HG03025 (cell line): Measurements from ENCODE around the gene CDC14A.
"Not testable (repeated sequence)": the region's sequence is repeated elsewhere in the genome, so short reads cannot be mapped to it uniquely, and the experiment has no call there.

ENCODE experiments used
- ATAC-seq: cut with Tn5 transposase; IDR thresholded peaks from one replicate; pipeline ENCODE4 v1.9.1; 2021; ENCODE audit warnings: mild to moderate bottlenecking, moderate library complexity; ENCODE audit not compliant: unreplicated experiment, low FRiP score

The CDC14A gene

DNA sequence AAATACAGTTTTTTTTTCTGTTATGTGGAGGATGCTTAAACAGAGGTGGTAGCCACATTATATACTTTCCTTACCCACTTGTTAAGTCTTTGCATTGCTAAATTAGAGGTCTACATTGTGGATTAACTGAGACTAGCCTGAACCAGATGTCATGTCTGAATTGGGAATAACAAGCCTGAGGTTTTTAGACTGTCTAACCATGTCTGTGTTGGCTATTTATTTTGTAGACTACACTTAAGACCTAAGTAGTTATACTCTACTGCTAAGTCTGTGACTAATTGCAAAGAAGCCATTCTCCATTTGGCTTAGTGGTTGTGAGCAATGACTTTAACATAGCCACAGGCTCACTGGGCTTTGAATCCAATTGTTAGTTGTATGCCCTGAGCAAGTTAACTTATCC, 45.4 kb downstream of the CDC14A start:
- no peak for ATAC-seq

DNA sequence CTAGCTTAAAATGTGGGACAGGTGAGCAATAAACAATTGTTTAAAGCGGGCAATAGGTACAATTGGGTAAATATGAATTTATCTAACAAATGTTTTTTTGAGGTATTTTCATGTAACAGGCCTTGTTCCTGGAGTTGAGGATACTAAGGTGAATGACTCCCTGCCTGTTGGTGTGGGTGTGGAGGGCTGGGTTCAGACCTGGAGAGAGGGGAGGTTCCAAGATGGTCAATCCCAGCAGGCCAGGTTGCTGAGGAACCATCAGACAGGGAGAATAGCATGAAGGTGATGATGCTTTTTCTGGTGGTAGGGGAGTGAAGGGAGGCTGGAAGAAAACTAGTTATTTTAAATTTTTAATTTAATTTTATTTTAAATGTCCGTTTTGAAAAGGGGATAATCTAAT, 46.3 kb downstream of the CDC14A start:
- ATAC-seq = no peak

DNA sequence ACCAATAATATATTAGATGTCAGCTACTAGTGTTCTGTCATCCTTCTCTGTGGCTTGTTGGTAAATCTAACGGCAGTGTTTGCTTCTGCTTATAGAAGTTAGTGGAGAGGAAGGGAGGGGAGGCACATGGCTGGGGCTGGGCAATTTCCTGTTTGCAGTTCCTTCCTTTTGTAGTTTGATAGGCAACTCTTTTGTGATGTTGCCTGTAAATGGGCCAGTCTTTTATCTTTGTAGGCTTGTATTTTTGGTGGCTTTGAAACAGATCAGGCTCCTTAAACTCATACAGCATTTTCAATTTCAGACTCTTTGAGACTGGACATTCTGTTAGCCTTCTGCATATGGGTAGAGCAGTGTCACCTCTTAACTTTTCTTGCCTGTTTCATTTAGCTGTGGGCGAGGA, 48.1 kb downstream of the CDC14A start:
- no peak for ATAC-seq

DNA sequence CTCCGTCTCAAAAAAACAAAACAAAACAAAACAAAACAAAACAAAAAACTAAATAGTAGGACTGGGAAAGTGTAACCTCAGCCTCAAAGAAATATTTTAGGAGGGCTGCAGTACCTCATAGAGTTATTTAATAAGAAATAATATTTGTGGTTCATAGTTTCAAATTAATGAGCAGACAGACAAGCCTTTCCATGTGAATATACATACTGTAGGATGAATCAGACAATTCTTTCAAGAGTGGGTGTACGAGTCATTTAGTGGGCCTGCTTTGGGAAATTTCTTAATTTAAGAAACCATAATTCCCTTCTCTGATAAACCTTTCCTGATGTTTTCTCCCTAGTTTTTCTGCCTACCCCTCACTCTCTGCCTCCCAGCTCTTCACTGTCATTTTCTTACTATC, 52.5 kb downstream of the CDC14A start:
- no peak for ATAC-seq

DNA sequence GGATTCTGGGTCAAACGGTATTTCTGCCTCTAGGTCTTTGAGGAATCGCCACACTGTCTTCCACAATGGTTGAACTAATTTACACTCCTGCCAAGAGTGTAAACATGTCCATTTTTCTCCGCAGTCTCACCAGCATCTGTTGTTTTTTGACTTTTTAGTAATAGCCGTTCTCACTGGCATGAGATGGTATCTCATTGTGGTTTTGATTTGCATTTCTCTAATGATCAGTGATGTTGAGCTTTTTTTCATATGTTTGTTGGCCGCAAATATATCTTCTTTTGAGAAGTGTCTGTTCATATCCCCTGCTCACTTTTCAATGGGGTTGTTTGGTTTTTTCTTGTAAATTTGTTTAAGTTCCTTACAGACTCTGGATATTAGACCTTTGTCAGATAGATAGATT, 53.6 kb downstream of the CDC14A start:
- not testable (repeated sequence) for ATAC-seq

DNA sequence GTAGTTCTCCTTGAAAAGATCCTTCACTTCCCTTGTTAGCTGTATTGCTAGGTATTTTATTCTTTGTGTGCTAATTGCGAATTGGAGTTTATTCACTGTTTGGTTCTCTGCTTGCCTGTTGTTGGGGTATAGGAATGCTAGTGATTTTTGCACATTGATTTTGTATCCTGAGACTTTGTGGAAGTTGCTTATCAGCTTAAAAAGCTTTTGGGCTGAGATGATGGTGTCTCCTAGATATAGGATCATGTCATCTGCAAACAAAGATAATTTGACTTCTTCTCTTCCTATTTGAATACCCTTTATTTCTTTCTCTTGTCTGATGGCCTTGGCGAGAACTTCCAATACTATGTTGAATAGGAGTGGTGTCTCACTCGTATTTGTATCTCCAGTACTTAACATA, 55.1 kb downstream of the CDC14A start:
- not testable (repeated sequence) for ATAC-seq

DNA sequence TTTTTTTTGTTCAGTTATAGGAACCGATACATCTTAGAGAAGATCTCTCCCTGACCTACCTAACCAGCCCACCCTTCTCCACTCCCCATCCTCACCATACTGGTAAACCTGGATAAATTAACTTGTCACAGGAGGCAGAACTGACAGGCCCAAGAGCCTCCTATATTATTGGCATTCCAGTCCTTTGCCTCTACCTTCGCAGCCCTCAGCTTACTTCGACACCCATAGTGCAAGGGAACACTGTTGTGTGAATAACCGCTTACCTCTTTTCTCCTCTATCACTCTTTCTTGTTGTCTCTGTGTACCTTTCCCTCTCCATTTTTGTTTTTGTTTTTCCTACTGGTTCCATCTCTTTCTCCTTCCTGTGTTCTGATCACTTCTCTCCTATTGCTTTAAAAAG, 58.7 kb downstream of the CDC14A start:
- ATAC-seq = no peak

DNA sequence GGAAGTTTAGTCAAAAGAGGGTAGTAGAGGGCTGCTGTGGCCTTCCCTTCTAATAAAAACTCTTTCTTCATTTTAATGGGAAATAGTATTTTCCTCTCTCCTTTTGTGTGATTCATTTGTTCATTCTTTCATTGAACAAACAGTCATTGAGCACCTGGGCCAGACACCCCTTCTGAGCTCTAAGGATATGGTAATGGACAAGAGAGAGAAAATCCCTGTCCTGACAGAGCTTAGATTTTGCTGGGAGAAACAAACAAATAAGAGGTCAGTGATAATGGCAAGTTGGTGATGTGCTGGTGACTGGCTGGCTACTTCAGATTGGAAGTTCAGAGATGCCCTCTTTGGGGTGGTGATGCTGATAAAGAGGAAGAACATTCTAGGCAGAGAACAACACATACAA, 59.3 kb downstream of the CDC14A start:
- ATAC-seq = no peak

DNA sequence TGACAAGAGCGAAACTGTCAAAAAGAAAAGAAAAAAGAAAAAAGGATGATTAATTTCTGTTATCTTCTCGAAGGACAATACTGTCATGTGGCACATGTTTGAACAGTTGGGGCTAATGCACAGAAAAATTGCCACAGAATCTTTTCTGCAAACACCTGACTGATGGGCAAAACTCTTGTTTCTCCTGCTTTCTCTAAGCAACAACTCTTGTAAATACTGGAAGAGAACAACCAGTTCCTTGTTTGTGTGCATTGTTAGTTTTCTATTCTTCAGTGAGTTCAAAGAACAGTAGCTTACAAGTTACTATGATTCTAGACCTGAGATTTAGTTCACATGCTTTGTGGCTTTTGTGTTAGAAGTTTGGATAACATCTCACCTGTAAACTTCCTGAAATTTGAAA, 60.7 kb downstream of the CDC14A start:
- no peak for ATAC-seq

DNA sequence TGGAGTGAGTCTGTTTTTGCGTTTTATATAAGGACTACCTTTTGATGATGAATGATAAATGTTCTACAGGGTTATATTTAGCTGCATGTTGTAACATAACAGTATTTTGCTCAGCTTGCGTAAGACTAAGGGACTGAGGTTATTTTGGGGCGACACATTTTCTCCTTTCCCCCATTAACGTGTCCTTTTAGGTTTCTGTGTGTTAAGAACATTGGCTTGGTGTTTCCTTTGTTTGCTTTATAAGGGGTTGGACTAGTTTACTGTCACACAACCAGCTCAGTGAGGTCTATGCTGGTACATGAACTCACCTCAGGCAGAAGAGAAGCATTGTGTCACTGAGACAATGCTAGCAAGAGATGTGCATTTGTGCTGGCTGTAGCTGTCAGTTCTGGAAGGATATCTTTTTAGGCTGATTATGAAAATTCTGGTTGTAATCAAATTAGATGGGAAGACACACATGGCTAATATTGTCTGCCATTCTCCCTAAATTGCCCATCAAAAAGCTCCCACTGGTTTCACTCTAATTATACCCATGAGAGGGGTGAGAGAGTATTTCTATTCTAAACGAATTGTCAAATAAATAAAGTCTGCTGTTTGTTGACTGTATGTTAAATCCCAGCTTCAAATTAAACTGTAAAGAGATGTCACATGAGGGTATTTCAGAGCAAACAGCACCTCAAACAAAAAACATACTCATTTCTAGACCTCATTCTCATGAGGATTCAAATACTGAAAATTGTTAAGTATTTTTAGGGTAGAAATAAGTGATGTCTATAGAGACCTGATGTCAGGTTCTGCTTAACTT, 62.6 kb downstream of the CDC14A start:
- ATAC-seq = no peak

DNA sequence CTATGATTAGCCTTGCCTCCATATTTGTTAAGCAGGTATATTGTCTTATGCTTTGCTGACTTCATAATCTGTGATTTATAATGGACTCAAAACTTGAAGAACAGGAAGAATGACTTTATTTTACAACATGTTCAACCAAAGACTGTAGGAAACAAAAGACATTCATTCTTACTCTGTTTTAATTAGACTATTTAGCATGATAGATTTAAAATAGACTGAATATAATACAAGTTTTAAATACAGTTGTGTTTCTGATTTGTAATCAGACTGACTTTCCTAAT, 63.1 kb downstream of the CDC14A start:
- no peak for ATAC-seq

DNA sequence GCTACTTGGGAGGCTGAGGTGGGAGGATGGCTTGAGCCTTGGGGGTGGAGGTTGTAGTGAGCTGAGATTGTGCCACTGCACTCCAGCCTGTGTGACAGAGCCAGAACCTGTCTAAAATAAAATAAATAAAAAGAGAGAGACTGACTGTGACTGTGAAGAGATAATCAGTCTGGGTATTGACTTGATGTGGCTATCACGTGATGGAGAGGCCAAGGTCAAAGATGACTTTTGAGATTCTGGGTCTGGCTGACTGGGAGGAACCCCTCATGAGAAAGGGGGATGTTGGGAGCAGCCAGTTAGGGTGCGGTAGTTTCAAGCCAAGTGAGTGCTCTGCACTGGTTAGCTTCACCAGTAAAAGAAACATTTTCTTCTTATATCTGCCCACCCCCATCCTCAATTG, 66.8 kb downstream of the CDC14A start:
- ATAC-seq = no peak

DNA sequence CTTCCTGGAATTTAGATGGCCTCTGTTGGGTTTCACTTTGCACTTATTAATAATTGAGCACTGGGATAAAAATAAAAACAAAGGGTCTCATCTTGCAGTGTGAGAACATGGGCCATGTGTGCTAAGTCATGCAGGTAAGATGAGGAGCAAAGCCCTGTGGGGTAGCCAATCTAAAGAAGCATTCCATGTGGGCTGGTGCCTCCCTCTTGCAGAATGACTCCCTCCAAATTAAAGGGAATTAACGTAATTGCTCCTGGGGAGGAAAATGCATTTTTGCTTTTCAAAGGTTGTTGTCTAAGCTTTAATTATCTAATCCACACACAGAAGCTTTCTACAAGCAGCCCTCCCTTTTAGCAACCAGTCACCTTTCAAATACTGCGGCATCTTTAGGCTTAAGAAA, 69.8 kb downstream of the CDC14A start:
- ATAC-seq = no peak

DNA sequence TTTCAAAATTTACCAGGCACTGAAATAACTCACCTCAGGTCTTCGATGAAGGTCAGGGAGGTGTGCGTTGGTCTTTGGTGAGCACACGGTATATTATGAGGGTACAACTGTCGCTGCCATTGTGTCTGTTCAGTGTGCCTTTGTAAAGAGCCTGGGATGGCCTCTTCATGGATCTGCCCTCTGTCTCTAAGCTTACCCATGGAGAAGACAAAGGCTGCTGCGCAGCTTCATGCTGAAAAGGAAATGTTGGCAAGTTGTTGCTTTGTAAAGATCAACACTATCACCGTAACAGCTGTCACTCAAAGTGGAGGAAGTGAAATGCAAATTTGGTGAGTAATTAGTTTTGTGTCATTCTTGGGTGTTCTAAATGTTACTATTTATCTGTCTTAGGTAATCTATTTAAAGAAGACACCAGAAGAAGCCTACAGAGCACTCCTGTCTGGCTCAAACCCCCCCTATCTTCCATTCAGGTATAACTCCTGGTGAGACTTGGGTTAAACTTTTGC, 71.6 kb downstream of the CDC14A start:
- ATAC-seq = peak; percentile 74

DNA sequence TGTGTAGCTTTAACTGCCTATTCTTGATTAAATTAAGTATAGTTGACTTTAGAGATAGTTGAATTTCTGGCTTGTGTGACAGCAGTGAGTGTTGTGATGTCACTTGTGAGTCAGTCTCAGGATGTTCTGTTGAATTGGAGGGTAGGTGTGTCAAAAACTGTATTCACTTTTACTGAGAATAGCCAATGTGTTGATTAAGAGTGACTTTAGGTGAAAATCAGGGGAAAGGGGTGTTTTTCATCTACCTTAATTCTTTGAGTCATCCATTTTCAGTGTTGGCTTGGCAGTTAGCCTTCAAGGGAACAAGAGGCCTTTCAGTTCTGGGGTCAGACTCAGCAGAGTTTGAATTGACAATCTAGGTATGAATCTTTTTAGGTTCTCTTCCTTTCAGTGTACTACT, 75.9 kb downstream of the CDC14A start:
- ATAC-seq = no peak

DNA sequence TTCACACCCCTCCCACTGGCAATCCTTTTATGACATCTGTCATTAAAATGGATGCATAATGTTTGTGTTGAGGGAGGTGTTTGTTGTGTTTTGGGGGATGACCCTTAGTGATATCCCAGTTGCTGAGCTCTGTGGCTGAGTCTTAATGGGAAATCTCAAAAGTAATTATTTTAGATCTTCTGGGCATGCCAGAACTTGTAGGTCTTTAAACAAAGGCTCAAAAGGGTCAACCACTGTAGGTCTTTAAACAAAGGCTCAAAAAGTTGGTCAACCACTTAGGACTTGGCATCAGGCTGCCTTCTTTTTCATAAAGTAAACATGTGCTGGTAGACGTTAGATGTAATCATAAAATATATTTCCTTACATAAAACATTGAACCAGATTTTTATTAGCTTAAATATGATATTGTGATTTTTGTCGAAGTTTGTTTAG, 78.0 kb downstream of the CDC14A start:
- no peak for ATAC-seq

DNA sequence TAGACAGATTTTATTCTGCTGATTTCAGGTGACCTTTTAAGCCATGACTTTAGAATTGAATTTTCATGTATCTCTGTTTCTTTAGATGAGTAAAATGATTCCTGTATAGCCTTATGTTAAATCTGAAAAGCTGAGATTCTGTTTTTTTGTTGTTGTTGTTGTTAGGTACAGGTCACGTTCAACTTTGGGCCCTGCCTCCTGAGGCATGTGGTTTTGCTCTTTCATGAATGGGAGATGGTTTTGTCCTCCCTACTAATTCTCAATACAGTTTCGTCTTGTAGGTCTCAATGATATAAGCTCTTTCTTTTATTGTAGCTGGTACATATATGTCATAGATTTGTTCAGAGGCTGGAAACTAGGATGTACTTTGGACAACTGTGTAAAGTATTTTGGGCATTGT, 79.6 kb downstream of the CDC14A start:
- no peak for ATAC-seq

DNA sequence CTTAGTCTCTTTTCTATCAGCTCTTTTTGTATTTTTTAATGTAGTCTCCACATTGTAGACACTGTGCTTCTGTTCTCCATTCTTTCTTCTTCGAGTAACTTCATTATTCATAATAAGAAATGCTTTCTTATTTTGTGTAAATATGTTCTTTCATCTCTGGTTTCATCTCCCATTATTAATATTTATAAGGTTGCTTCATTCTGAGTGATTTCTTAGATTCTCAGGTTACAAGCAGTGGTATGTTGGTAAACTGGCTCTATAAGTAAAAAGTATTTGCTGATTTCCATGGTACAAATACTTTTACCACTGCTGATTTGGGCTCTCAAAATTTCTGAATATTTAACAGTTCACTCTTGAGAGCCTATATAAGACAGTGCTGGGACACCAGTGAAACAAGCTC, 81.3 kb downstream of the CDC14A start:
- no peak for ATAC-seq

DNA sequence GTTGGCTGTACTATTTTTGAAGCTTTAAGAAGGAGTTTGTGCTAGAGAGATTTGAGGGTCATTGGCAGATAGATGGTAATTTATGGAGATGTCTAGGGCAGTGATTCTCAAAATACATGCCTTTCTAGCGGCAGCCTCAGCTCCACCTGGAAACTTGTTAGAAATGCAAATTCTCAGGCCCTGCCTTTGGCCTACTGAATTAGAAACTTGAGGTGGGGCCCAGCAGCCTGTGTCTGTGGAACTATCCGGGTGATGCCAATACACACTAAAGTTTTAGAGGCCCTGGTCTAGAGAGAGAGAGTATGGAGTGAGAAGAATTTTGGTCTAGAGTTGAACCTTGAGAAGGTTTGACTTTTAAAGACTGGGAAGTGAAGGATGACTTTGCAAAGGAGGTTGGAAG, 82.5 kb downstream of the CDC14A start:
- ATAC-seq = no peak

DNA sequence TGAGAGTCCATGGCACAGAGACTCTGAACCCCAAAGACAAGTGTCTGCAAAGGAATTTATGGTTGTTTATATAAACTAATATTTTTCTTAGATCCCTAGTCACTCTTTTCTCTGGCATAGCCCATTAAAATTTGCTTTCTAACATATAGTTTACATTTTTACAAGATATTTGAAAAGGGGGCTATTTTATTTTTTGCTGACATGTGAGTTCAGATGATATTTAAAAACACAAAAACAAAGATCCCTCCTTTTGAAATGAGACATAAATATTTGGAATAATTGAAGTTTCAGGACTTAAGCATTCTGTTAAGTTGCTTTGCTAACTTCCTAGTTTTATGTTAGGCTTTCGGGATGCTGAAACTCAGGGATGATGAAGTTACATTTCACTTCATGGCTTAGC, 86.1 kb downstream of the CDC14A start:
- no peak for ATAC-seq

DNA sequence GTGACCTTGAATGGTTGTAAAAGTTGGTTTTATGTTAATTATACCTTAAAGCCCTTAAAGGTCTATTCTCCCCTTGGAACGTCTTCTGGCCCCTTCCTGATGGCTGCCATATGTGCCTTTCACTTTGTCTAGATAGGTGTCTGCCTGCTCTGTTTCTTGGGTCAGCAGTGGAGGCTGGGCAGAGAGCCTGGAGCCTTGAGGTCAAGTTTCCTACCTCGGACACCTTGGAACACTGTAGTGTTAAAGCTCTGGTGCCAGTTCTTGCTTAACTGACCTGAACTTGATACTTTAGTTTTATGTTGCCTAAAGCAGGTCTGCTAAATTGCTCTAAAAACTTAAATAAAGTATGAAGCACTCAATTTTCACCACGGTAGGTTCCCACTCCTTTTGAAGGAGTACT, 86.5 kb downstream of the CDC14A start:
- no peak for ATAC-seq

DNA sequence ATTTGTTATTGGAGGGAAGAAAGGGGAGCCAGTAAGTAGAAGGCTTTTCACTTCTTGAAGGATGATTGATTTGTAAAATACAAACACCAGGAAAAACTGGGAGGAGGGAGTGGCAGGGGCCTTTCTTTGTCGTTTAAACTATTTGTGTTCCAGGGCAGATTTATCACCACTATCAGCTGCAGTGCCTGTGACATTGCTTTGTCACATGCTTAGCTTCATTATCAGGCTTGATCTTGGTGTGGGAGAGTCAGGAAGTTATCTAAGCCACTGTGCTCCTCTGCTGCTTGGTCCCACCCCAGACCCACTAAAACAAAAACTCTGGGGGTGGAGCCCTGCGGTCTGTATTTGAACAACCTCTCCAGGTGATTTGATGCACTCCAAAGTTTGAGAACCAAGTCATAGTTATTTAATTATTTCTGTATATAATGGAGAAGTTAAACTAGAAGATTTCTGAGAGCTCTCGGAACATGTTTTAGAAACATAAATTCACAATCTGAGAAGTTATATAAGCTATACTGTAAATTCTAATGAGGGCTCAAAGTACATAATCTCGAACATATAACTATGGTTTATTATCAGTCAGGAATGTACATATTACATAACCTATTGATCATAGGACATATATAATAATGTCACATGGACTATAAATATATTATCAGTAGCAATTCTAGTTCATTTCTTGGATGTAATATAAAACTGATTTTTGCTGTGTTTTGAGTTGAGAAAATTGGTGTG, 87.9 kb downstream of the CDC14A start:
- no peak for ATAC-seq
